Measurements from ENCODE around the gene UNC45A. TPM values are rescaled to one million over a fixed set of nuclear protein-coding genes. Genes with fewer than 3 reads are reported as not detected.
A peak's percentile ranks its signal among the peaks of the same experiment; 100 is the strongest.

The UNC45A gene
- total RNA-seq, 1 experiment from 2014 or later = 84.4 TPM

GRCh38 chr15:90989040-90989768 lies 54.1 kb downstream of the UNC45A start:
- no peak for DNase-seq (ENCODE audit: low read depth, low spot score)
- in situ Hi-C loops (cut with HindIII; ENCODE audit: low pct_unique_long_range_greater_than_20kb, low sequenced_read_pairs) (no loop called here), intact Hi-C loops (cut with micrococcal nuclease; ENCODE audit: unreplicated experiment) (no loop called here)
- no peaks in the 10 kb centered on the region; the same call in 1 of the 2 replicates for H3K36me3 ChIP-seq (ENCODE audit: control insufficient read depth, insufficient read depth, low read length)
- peaks cover 46% of the 10 kb centered on the region for H3K4me1 ChIP-seq (ENCODE audit: control insufficient read depth, insufficient read depth, low read length)
- TF ChIP-seq SIN3A (IDR thresholded peaks at IDR 0.05; ENCODE audit: borderline replicate concordance, insufficient read depth, low read depth, low read length) = no peak
- no peak for TF ChIP-seq POLR2AphosphoS5 (IDR thresholded peaks at IDR 0.05; ENCODE audit: low read depth, low read length)
- TF ChIP-seq REST (IDR thresholded peaks at IDR 0.05; ENCODE audit: insufficient read depth in 1 of 2, low read depth in 2 of 2, low read length in 1 of 2) = no peak
- TF ChIP-seq TCF7L2 (IDR thresholded peaks at IDR 0.05; ENCODE audit: low read depth, low read length) = no peak
- TF ChIP-seq CTCF (IDR thresholded peaks at IDR 0.05) = no peak
- CTCF ChIA-PET = interaction anchor here (0.6 kb wide), 1 partner anchor 12 kb away, joined by 3 read pairs; no protein-coding TSS in a partner anchor
- no peaks in the 10 kb centered on the region for H3K9me3 ChIP-seq (ENCODE audit: control insufficient read depth, insufficient read depth, low read depth, low read length)
- peak overlapping the region; percentile 82 for H3K27ac ChIP-seq (ENCODE audit: low read length)
- POLR2A ChIA-PET = no interaction called here
- H3K27me3 ChIP-seq (ENCODE audit: control insufficient read depth, insufficient read depth, low read length) = no peaks in the 10 kb centered on the region
- no peak for ATAC-seq
- peak overlapping the region in 1 of 2 experiments; percentile 46; a peak in 1 of 4 replicates for H3K4me3 ChIP-seq (ENCODE audit: low read depth in 2 of 2, low read length in 2 of 2)
- BruUV-seq (replicated peaks) = no TSS peak

GRCh38 chr15:90990446-90990845 lies 55.4 kb downstream of the UNC45A start:
- H3K36me3 ChIP-seq (ENCODE audit: control insufficient read depth, insufficient read depth, low read length) = no peaks in the 10 kb centered on the region; the same call in 1 of the 2 replicates
- BruUV-seq (replicated peaks) = no TSS peak
- POLR2A ChIA-PET = no interaction called here
- no peaks in the 10 kb centered on the region for H3K27me3 ChIP-seq (ENCODE audit: control insufficient read depth, insufficient read depth, low read length)
- in situ Hi-C loops (cut with HindIII; ENCODE audit: low pct_unique_long_range_greater_than_20kb, low sequenced_read_pairs) (no loop called here), intact Hi-C loops (cut with micrococcal nuclease; ENCODE audit: unreplicated experiment) (no loop called here)
- DNase-seq (ENCODE audit: low read depth, low spot score) (no peak), ATAC-seq (no peak)
- 0 out of 2 replicates have a peak overlapping the region, but pooled peaks have one; percentile 18 for H3K27ac ChIP-seq (ENCODE audit: low read length)
- H3K4me3 ChIP-seq (ENCODE audit: low read depth in 2 of 2, low read length in 2 of 2) = no peak overlapping the region
- no peaks in the 10 kb centered on the region for H3K9me3 ChIP-seq (ENCODE audit: control insufficient read depth, insufficient read depth, low read depth, low read length)
- TF ChIP-seq SIN3A (IDR thresholded peaks at IDR 0.05; ENCODE audit: borderline replicate concordance, insufficient read depth, low read depth, low read length) = no peak
- no peak for TF ChIP-seq POLR2AphosphoS5 (IDR thresholded peaks at IDR 0.05; ENCODE audit: low read depth, low read length)
- no peak for TF ChIP-seq CTCF (IDR thresholded peaks at IDR 0.05)
- TF ChIP-seq REST (IDR thresholded peaks at IDR 0.05; ENCODE audit: insufficient read depth in 1 of 2, low read depth in 2 of 2, low read length in 1 of 2) = no peak
- TF ChIP-seq TCF7L2 (IDR thresholded peaks at IDR 0.05; ENCODE audit: low read depth, low read length) = no peak
- CTCF ChIA-PET = no interaction called here
- H3K4me1 ChIP-seq (ENCODE audit: control insufficient read depth, insufficient read depth, low read length) = peaks cover 49% of the 10 kb centered on the region

Data from Panc1 (cell line).